ENCODE measurements around the gene FNDC10. TPM values are rescaled to one million over a fixed set of nuclear protein-coding genes. Genes with fewer than 3 reads are reported as not detected.
A peak's percentile ranks its signal among the peaks of the same experiment; 100 is the strongest.
"Not testable (repeated sequence)": the region's sequence is repeated elsewhere in the genome, so short reads cannot be mapped to it uniquely, and the experiment has no call there.

Gene FNDC10
- total RNA-seq, 1 donor from 2014 or later: 2.4 TPM

DNA sequence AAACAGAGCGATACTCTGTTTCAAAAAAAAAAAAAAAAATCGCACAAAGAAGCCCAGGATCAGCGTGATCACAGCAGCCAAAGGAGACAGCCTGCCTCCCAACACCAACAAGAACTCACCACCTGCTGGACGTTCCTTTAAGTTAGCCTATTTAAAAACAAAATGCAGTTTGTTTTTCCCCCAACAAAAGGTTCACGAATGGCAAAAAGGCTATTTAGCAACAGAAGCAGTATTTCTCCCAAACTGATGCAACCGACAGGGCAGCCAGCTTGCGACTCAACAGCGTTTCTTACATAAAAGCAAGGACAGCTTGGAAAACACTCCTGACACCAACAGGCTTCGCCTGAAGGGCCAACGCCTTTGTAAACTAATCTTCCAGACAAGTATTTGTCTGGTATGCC lies 32.0 kb downstream of the FNDC10 start:
- no peak for DNase-seq (ENCODE audit: low read depth)

- no peak for DNase-seq (ENCODE audit: low read depth)
Observed at GRCh38 chr1:1567152-1567875, 32.6 kb downstream of the FNDC10 start.

- no peak for DNase-seq (ENCODE audit: low read depth)
Observed at GRCh38 chr1:1565340-1565739, 34.6 kb downstream of the FNDC10 start.

- no peak for DNase-seq (ENCODE audit: low read depth)
Observed at GRCh38 chr1:1564268-1564667, 35.7 kb downstream of the FNDC10 start.

- no peak for DNase-seq (ENCODE audit: low read depth)
Observed at GRCh38 chr1:1563688-1564087, 36.2 kb downstream of the FNDC10 start.

DNA sequence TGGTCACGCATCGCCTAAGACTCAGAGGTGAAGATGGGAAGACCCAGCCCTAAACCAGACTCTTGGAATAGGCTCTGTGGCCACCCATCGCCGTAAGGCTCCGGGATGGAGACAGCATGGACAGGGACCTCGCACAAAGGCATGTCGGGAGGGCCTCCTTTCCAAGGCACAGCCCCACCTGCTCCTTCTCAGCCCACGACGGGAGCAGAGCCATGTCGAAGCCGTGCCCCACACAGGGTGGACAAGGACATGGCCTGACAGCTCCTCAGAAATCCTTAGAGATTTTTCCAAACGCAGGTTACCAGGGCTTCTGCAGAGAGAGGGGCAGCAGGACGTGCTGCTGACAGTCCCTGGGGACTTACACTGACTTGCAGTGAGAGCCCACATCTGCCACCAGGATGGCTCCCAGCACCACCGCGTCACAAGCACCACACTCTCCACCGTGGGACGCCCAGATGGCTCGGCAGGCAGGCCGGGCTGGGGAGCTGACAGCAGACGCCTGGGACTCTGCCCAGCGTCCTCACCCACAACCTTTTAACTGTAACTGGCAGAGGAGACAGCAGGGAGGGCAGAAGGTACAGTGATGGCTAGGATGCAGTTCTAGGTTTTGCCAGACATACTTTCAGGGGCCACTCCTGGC lies 37.3 kb downstream of the FNDC10 start:
- DNase-seq (ENCODE audit: low read depth): no peak

- DNase-seq (ENCODE audit: low read depth): no peak
Observed at GRCh38 chr1:1561801-1562470, 38.0 kb downstream of the FNDC10 start.

DNA sequence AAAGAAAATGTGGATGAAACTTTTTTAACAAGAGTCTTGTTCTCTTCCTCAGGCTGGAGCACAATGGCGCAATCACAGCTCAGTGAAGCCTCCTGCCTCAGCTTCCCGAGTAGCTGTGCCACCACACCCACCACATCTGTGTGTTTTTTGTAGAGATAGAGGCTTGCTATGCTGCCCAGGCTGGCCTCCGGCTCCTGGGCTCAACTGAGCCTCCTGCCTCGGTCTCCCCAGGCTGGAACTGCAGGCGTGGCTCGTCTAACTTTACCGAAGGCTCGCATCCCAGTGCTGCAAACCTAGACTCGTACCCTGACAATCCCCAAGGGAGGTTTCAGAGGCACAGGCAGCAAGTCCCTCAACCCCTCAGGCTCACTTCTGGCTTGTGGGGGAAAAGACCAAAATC lies 39.8 kb downstream of the FNDC10 start:
- DNase-seq (ENCODE audit: low read depth): no peak

DNA sequence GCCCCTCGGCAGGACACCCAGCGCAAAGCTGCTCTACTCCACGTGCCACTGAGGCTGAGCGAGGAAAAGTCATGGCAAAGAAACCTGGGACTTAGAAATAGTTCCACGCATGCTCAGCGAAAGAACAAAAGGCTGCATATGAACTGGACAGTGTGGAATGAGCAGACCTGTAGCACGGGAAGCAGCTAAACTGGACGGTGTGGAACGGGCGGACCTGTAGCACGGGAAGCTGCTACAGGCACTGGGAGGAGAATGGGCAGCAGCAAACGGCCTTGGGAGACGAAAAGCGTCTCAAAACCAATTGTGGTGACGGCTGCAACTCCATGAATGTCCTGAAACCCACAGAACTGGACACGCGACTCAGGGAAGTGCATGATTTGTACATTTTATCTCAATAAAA lies 40.9 kb downstream of the FNDC10 start:
- DNase-seq (ENCODE audit: low read depth): no peak

- DNase-seq (ENCODE audit: low read depth): no peak
Observed at GRCh38 chr1:1558591-1558990, 41.3 kb downstream of the FNDC10 start.

- DNase-seq (ENCODE audit: low read depth): not testable (repeated sequence)
Observed at GRCh38 chr1:1557688-1558087, 42.2 kb downstream of the FNDC10 start.

- DNase-seq (ENCODE audit: low read depth): not testable (repeated sequence)
Observed at GRCh38 chr1:1556961-1557360, 43.0 kb downstream of the FNDC10 start.

DNA sequence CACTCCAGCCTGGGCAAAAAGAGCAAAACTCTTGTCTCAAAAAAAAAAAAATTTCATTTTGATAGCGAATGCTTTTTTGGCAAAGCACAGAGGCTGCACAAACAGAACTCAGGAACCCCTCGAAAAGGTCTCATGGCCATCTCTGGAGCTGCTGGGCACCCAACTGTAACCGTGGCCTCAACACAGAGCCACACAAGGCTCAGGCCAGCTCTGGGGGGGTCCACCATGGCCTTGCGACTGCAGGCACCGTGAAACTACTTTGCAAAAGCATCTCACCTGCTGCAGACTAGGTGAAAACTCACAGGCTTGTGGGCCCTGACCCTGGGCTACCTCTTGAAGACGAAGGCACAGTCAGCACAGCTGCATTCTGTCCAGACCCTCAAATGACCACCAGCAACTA lies 43.4 kb downstream of the FNDC10 start:
- no peak for DNase-seq (ENCODE audit: low read depth)

GRCh38 chr1:1554926-1555915 lies 44.7 kb downstream of the FNDC10 start:
- DNase-seq (ENCODE audit: low read depth): peak; percentile 52

GRCh38 chr1:1554550-1554925 lies 45.4 kb downstream of the FNDC10 start:
- no peak for DNase-seq (ENCODE audit: low read depth)

- no peak for DNase-seq (ENCODE audit: low read depth)
Observed at GRCh38 chr1:1553821-1554494, 46.0 kb downstream of the FNDC10 start.

DNA sequence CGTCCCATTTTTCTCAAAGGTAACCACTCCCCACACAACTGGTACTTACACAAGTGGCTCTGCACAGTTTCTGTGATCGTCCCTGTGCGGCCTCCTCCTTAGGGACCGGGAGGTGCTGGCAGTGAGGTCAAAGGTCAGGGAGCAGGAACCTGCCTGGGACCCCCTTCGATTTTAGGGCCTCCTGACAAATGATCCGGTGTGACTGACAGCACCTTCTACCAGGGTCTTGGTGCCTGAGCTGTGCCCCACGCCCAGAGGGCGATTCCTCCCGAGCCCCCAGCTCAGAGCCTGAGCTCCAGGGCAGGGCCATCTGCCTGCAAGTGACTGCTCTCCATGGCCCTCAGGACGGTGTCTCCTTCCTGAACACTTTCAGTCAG lies 47.7 kb downstream of the FNDC10 start:
- DNase-seq (ENCODE audit: low read depth): no peak

DNA sequence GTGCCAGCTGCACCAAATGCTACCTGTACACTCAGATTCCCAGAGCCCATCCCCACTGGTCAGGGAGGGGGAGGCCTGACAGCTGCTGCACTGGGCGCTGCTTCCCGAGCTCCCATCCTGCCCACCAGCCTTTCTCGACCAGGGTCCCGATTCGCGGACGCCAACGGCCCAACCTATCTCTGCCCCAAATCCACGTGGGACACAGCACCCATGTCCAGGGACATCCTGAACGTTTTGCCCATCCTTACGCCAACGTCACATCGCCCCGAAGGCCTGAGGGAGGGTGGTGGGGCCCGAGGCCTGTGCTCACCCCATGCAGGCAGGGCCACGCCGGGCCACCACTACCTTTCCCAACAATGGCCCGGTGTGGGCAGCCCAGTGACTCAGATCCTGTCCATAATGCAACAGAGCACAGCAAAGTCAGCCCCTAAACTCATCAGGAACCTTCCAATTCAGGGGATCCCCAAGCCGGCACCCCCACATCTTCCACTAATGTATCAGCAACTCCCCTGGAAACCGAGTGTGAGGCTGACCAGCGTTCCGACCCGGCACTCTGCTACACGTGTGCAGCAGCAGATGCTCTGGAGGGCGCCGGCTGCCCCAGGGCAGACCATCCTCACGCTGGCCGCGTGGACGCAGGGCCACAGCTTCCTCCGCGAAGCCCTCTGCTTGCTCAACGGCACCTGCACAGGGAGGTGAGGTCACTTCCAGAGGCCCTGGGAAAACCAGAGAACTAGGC lies 48.2 kb downstream of the FNDC10 start:
- DNase-seq (ENCODE audit: low read depth): no peak

DNA sequence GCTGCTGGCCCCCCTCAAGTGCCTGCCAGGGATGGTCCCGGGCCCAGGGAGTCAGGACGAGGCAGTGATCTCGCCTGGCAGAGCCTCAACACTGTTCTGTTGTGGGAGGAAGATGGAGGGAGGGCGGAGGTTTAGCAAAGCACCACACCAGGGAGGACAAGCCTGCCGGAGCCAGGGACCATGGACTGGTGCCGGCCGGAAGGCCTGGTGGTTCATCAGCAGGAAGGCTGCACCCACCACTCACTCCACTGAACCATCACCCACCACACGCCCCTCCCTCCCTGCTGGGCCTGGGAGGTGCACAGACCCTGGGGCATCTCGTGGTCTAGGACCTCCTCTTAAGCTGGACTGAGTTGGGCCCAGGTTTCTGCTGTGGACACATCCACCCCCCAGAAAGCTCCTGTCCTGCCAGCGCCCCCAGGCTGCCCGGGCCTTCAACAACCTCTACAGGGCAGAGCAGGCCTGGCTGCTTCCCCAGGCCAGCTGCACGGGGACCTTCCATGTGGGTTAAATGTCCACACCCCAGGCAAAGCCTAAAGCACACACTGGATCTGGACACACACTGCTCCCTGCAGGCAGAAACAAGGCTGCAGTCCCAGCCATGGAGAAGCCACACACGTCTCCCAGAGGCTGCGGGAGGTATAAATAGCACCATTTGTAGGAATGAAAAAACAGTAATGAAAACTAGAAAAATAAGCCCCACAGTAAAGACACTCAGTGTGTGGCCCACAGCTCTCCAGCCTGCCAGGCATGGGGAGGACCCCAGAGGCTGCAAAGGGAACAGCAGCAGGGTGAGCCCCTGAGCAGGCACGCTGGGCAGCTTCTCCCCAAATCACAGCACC lies 49.1 kb downstream of the FNDC10 start:
- DNase-seq (ENCODE audit: low read depth): no peak

- no peak for DNase-seq (ENCODE audit: low read depth)
Observed at GRCh38 chr1:1550087-1550486, 49.8 kb downstream of the FNDC10 start.
